H9 (cell line): ENCODE measurements around the gene TLE4. TPM values are rescaled to one million over a fixed set of nuclear protein-coding genes. Genes with fewer than 3 reads are reported as not detected.

ENCODE experiments used
- DNase-seq: peaks from one replicate; pipeline ENCODE4 v3.0.0-alpha.2; 2017
- H2AFZ ChIP-seq: one replicate; pipeline ENCODE4 v1.6.1; 2013; ENCODE audit warnings: mild to moderate bottlenecking, low read length, control low read depth, moderate library complexity
- H2AK5ac ChIP-seq: 2 replicates; pipeline ENCODE4 v1.6.1; 2013; ENCODE audit warnings: low read length, control low read depth, mixed read lengths; ENCODE audit not compliant: insufficient read length
- H2BK120ac ChIP-seq: one replicate; pipeline ENCODE4 v1.6.1; 2013; ENCODE audit warnings: low read depth, mild to moderate bottlenecking, low read length, control low read depth, inconsistent platforms; ENCODE audit not compliant: poor library complexity, severe bottlenecking
- H2BK12ac ChIP-seq: 2 replicates; pipeline ENCODE4 v1.6.1; 2013; ENCODE audit warnings: low read length, control low read depth, mixed read lengths, low read depth; ENCODE audit not compliant: insufficient read length
- H2BK15ac ChIP-seq: 2 replicates; pipeline ENCODE4 v1.6.1; 2013; ENCODE audit warnings: low read depth, low read length, control low read depth
- H2BK20ac ChIP-seq: one replicate; pipeline ENCODE4 v1.6.1; 2013; ENCODE audit warnings: low read depth, mild to moderate bottlenecking, low read length, control low read depth, inconsistent platforms; ENCODE audit not compliant: poor library complexity, severe bottlenecking
- H2BK5ac ChIP-seq: 2 replicates; pipeline ENCODE4 v1.6.1; 2013; ENCODE audit warnings: low read length, control low read depth, mixed read lengths; ENCODE audit not compliant: insufficient read length
- H3K14ac ChIP-seq: 2 replicates; pipeline ENCODE4 v1.6.1; 2013; ENCODE audit warnings: low read length, control low read depth; ENCODE audit not compliant: insufficient read depth
- H3K18ac ChIP-seq: 2 replicates; pipeline ENCODE4 v1.6.1; 2013; ENCODE audit warnings: low read depth, mild to moderate bottlenecking, mixed read lengths, low read length, control low read depth; ENCODE audit not compliant: insufficient read length
- H3K23ac ChIP-seq: 2 replicates; pipeline ENCODE4 v1.6.1; 2013; ENCODE audit warnings: low read length, control low read depth, mixed read lengths, low read depth; ENCODE audit not compliant: insufficient read length
- H3K23me2 ChIP-seq: 2 replicates; pipeline ENCODE4 v1.6.1; 2013; ENCODE audit warnings: low read depth, mild to moderate bottlenecking, mixed read lengths, low read length, control low read depth; ENCODE audit not compliant: insufficient read length, poor library complexity, severe bottlenecking
- H3K27ac ChIP-seq: 2 replicates; pipeline ENCODE4 v1.5.1; 2013; ENCODE audit warnings: low read length, control low read depth, mixed read lengths, low read depth; ENCODE audit not compliant: insufficient read length
- H3K27me3 ChIP-seq: 2 replicates; pipeline ENCODE4 v1.6.1; 2013; ENCODE audit warnings: low read length, control low read depth, inconsistent platforms; ENCODE audit not compliant: insufficient read depth
- H3K4ac ChIP-seq: 2 replicates; pipeline ENCODE4 v1.6.1; 2013; ENCODE audit warnings: low read depth, mild to moderate bottlenecking, control low read depth, inconsistent platforms, low read length, moderate library complexity
- H3K4me1 ChIP-seq: 2 replicates; pipeline ENCODE4 v1.6.1; 2013; ENCODE audit warnings: low read length, control low read depth, inconsistent platforms; ENCODE audit not compliant: insufficient read depth
- H3K4me2 ChIP-seq: 2 replicates; pipeline ENCODE4 v1.6.1; 2013; ENCODE audit warnings: low read length, control low read depth, mixed read lengths; ENCODE audit not compliant: insufficient read length, insufficient read depth
- H3K56ac ChIP-seq: 2 replicates; pipeline ENCODE4 v1.6.1; 2013; ENCODE audit warnings: low read depth, mild to moderate bottlenecking, mixed read lengths, low read length, control low read depth; ENCODE audit not compliant: insufficient read length
- H3K79me1 ChIP-seq: 2 replicates; pipeline ENCODE4 v1.6.1; 2013; ENCODE audit warnings: low read depth, mild to moderate bottlenecking, moderate library complexity, low read length, control low read depth, inconsistent platforms; ENCODE audit not compliant: insufficient read depth, poor library complexity, severe bottlenecking
- H3K79me2 ChIP-seq: 2 replicates; pipeline ENCODE4 v1.6.1; 2013; ENCODE audit warnings: low read length, control low read depth, inconsistent platforms; ENCODE audit not compliant: insufficient read depth
- H3K9ac ChIP-seq: 2 replicates; pipeline ENCODE4 v1.6.1; 2013; ENCODE audit warnings: low read length, control low read depth, mixed read lengths; ENCODE audit not compliant: insufficient read length; ENCODE audit errors: extremely low read depth
- H3K9me3 ChIP-seq: one replicate; pipeline ENCODE4 v1.6.1; 2013; ENCODE audit warnings: low read depth, low read length, inconsistent platforms; ENCODE audit not compliant: control insufficient read depth
- H3T11ph ChIP-seq: one replicate; pipeline ENCODE4 v1.6.1; 2013; ENCODE audit warnings: mild to moderate bottlenecking, low read length, control low read depth, inconsistent platforms
- H4K20me1 ChIP-seq: one replicate; pipeline ENCODE4 v1.6.1; 2013; ENCODE audit not compliant: control insufficient read depth, insufficient read length, insufficient read depth
- H4K5ac ChIP-seq: 2 replicates; pipeline ENCODE4 v1.6.1; 2013; ENCODE audit warnings: low read depth, mild to moderate bottlenecking, mixed read lengths, low read length, control low read depth; ENCODE audit not compliant: insufficient read length
- H4K8ac ChIP-seq: replicated peaks from 2 replicates; pipeline ENCODE4 v1.6.1; 2013; ENCODE audit warnings: low read length, control low read depth, mixed read lengths, low read depth; ENCODE audit not compliant: insufficient read length
- H4K91ac ChIP-seq: 2 replicates; pipeline ENCODE4 v1.6.1; 2013; ENCODE audit warnings: low read depth, mild to moderate bottlenecking, moderate library complexity, mixed read lengths, low read length, control low read depth; ENCODE audit not compliant: insufficient read length
- H3K27ac Mint-ChIP-seq, 3 experiments: 2 replicates in 2 of 3; 3 replicates in 1 of 3; pipeline ENCODE4 v1.8.0; 2020 to 2021; ENCODE audit warnings: mixed read lengths in 3 of 3, mild to moderate bottlenecking in 1 of 3, moderate library complexity in 1 of 3
- H3K27me3 Mint-ChIP-seq: 2 replicates; pipeline ENCODE4 v1.8.0; 2021; ENCODE audit warnings: low read depth, mild to moderate bottlenecking, moderate library complexity, mixed read lengths
- H3K36me3 Mint-ChIP-seq, 3 experiments: 2 replicates in 2 of 3; 3 replicates in 1 of 3; pipeline ENCODE4 v1.8.0; 2020 to 2021; ENCODE audit warnings: low read depth in 3 of 3, mixed read lengths in 3 of 3; ENCODE audit not compliant: insufficient read depth in 1 of 3
- H3K4me1 Mint-ChIP-seq, 2 experiments: 2 replicates each; pipeline ENCODE4 v1.8.0; 2020; ENCODE audit warnings: mixed read lengths in 2 of 2
- H3K4me3 Mint-ChIP-seq, 2 experiments: 2 replicates in 1 of 2; 3 replicates in 1 of 2; pipeline ENCODE4 v1.8.0; 2020 to 2021; ENCODE audit warnings: mild to moderate bottlenecking in 2 of 2, mixed read lengths in 2 of 2, moderate library complexity in 1 of 2
- H3K9me3 Mint-ChIP-seq, 2 experiments: 2 replicates in 1 of 2; 3 replicates in 1 of 2; pipeline ENCODE4 v1.8.0; 2020; ENCODE audit warnings: mild to moderate bottlenecking in 2 of 2, mixed read lengths in 2 of 2, moderate library complexity in 1 of 2
- CTCF ChIP-seq: fragments of 200-600 bp; sonication (generic); conservative IDR thresholded peaks from 3 replicates; pipeline ENCODE4 v1.8.0; 2021; ENCODE audit warnings: antibody characterized with exemption, mild to moderate bottlenecking
- WGBS: extraction: QIAGEN DNeasy Blood & Tissue Kit; methylation state at CpG from one replicate; pipeline ENCODE4 v1.1.7; 2013; ENCODE audit warnings: missing lambda C conversion rate, low lambda C conversion rate, mixed read lengths; ENCODE audit not compliant: insufficient read length; ENCODE audit errors: extremely low coverage; 5-methylcytosine and 5-hydroxymethylcytosine counted together
- total RNA-seq: library from RNA; stranded (reverse); gene quantifications from 2 replicates; pipeline ENCODE4 v1.2.1, GENCODE V29; 2021

Gene TLE4
- total RNA-seq, 1 experiment from 2014 or later, result 35.1 TPM

DNA sequence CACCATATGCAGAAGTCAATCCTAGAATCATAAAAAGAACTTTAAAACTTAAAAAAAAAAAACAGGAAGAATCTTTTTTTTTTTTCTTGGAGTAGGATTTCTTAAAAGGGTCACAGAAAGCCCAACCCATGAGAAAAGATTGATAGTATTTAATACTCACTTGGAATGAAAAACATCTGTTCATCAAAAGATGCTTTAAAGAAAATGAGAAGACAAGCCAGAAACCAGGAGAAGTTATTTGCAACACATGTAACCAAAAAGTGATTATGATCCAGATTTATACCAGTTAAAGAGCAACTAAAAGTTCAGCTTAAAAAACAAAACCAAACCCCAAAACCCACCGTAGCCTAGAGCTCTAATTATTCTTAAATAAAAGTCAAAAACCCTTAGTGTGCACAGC, 69.3 kb downstream of the TLE4 start:
- no peaks in the 10 kb centered on the region for H4K20me1 ChIP-seq
- peaks cover 10 to 29% (median 18%) of the 10 kb centered on the region in 3 experiments for H3K36me3 Mint-ChIP-seq
- no peaks in the 10 kb centered on the region for H3K27me3 Mint-ChIP-seq
- no peak overlapping the region for H4K91ac ChIP-seq
- no peak overlapping the region for H3K23ac ChIP-seq
- H2BK5ac ChIP-seq, result no peak overlapping the region
- no peaks in the 10 kb centered on the region for H3K27me3 ChIP-seq
- H3T11ph ChIP-seq, result no peak overlapping the region
- H3K27ac Mint-ChIP-seq, result no peak overlapping the region; a peak in 1 of 7 replicates
- no peak overlapping the region for H3K4ac ChIP-seq
- no peak for DNase-seq
- no peaks in the 10 kb centered on the region for H3K23me2 ChIP-seq
- no peak overlapping the region for H3K27ac ChIP-seq
- H2BK12ac ChIP-seq, result no peak overlapping the region
- no peak overlapping the region for H2BK15ac ChIP-seq
- H4K5ac ChIP-seq, result no peak overlapping the region
- H3K4me1 ChIP-seq, result no peaks in the 10 kb centered on the region; the same call in 1 of the 2 replicates
- WGBS, result no CpG with 5 or more reads among the region's 1 CpG
- no peaks in the 10 kb centered on the region for H3K79me1 ChIP-seq
- H3K79me2 ChIP-seq, result no peaks in the 10 kb centered on the region
- no peak overlapping the region for H2AFZ ChIP-seq
- H3K14ac ChIP-seq, result no peak overlapping the region
- H3K4me3 Mint-ChIP-seq, result no peak overlapping the region
- H3K4me2 ChIP-seq, result no peak overlapping the region
- no peak overlapping the region for H3K9ac ChIP-seq
- TF ChIP-seq CTCF, result no peak
- H3K9me3 ChIP-seq, result no peaks in the 10 kb centered on the region
- H2BK20ac ChIP-seq, result no peak overlapping the region
- no peak overlapping the region for H3K56ac ChIP-seq
- H4K8ac ChIP-seq, result no peak overlapping the region
- H3K9me3 Mint-ChIP-seq, result peaks cover 8 to 11% of the 10 kb centered on the region in 2 experiments; a peak in 3 of 5 replicates
- H2AK5ac ChIP-seq, result no peak overlapping the region
- no peaks in the 10 kb centered on the region; a peak in 2 of 4 replicates for H3K4me1 Mint-ChIP-seq
- no peak overlapping the region for H2BK120ac ChIP-seq
- no peak overlapping the region for H3K18ac ChIP-seq
